ENCODE measurements around the gene LSAMP.

Gene LSAMP

GRCh38 chr3:116356056-116356455 lies 89.2 kb downstream of the LSAMP start:
- no peak for DNase-seq (ENCODE audit: low spot score)

- DNase-seq (ENCODE audit: low spot score) = no peak
These were observed 90.9 kb downstream of the LSAMP start for GRCh38 chr3:116354382-116354781.

GRCh38 chr3:116350119-116350733 lies 95.1 kb downstream of the LSAMP start:
- DNase-seq (ENCODE audit: low spot score) = no peak

GRCh38 chr3:116348216-116348615 lies 97.1 kb downstream of the LSAMP start:
- no peak for DNase-seq (ENCODE audit: low spot score)

- DNase-seq (ENCODE audit: low spot score) = no peak
These were observed 102.8 kb downstream of the LSAMP start for GRCh38 chr3:116342499-116342898.

GRCh38 chr3:116341899-116342298 lies 103.4 kb downstream of the LSAMP start:
- no peak for DNase-seq (ENCODE audit: low spot score)

GRCh38 chr3:116341381-116341780 lies 103.9 kb downstream of the LSAMP start:
- no peak for DNase-seq (ENCODE audit: low spot score)

GRCh38 chr3:116340680-116341216 lies 104.5 kb downstream of the LSAMP start:
- no peak for DNase-seq (ENCODE audit: low spot score)

- no peak for DNase-seq (ENCODE audit: low spot score)
These were observed 105.8 kb downstream of the LSAMP start for GRCh38 chr3:116339441-116340028.

GRCh38 chr3:116338713-116339112 lies 106.6 kb downstream of the LSAMP start:
- DNase-seq (ENCODE audit: low spot score) = no peak

GRCh38 chr3:116337229-116337628 lies 108.1 kb downstream of the LSAMP start:
- DNase-seq (ENCODE audit: low spot score) = no peak

GRCh38 chr3:116331380-116331779 lies 113.9 kb downstream of the LSAMP start:
- DNase-seq (ENCODE audit: low spot score) = no peak

GRCh38 chr3:116322750-116323375 lies 122.4 kb downstream of the LSAMP start:
- DNase-seq (ENCODE audit: low spot score) = no peak

- DNase-seq (ENCODE audit: low spot score) = no peak
These were observed 126.9 kb downstream of the LSAMP start for GRCh38 chr3:116318370-116318769.

GRCh38 chr3:116316771-116317170 lies 128.5 kb downstream of the LSAMP start:
- no peak for DNase-seq (ENCODE audit: low spot score)

GRCh38 chr3:116314476-116314875 lies 130.8 kb downstream of the LSAMP start:
- DNase-seq (ENCODE audit: low spot score) = no peak

- DNase-seq (ENCODE audit: low spot score) = no peak
These were observed 138.6 kb downstream of the LSAMP start for GRCh38 chr3:116306720-116307119.

GRCh38 chr3:116306149-116306548 lies 139.1 kb downstream of the LSAMP start:
- DNase-seq (ENCODE audit: low spot score) = no peak

- DNase-seq (ENCODE audit: low spot score) = no peak
These were observed 143.1 kb downstream of the LSAMP start for GRCh38 chr3:116302087-116302747.

GRCh38 chr3:116301422-116301821 lies 143.9 kb downstream of the LSAMP start:
- no peak for DNase-seq (ENCODE audit: low spot score)

GRCh38 chr3:116300226-116300625 lies 145.1 kb downstream of the LSAMP start:
- no peak for DNase-seq (ENCODE audit: low spot score)

GRCh38 chr3:116299646-116300081 lies 145.6 kb downstream of the LSAMP start:
- DNase-seq (ENCODE audit: low spot score) = no peak

GRCh38 chr3:116298151-116298550 lies 147.1 kb downstream of the LSAMP start:
- DNase-seq (ENCODE audit: low spot score) = no peak
